ENCODE results near the gene MYBBP1A.

The MYBBP1A gene

GRCh38 chr17:4573669-4574068 is 18.5 kb upstream of the MYBBP1A start:
- DNase-seq: no peak

DNA sequence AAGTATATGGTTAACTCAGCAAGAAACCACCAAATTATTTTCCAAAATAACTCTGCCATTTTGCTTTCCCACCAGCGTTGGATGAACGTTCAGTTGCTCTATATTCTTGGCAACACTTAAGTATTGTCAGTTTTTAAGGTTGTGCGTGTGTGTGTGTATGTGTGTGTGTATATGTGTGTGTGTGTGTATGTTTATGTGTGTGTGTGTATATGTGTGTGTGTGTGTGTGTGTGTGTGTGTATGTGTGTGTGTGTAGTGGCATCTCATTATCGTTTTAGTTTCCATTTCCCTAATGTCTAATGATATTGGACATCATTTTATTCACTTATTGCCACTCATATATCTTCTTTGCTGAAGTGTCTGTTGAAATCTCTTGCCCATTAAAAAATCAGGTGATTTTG is 17.9 kb upstream of the MYBBP1A start:
- no peak for DNase-seq

DNA sequence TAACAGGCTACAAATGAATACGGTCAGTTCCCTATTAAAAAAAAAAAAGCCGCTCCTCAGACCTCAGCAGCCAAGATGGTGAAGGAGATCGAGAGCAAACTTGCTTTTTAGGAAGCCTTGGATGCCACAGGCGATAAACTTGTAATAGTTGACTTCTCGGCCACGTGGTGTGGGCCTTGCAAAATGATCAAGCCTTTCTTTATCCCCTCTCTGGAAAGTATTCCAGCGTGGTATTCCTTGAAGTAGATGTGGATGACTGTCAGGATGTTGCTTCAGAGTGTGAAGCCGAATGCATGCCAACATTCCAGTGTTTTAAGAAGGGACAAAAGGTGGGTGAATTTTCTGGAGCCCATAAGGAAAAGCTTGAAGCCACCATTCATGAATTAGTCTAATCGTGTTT is 16.9 kb upstream of the MYBBP1A start:
- DNase-seq: no peak

DNA sequence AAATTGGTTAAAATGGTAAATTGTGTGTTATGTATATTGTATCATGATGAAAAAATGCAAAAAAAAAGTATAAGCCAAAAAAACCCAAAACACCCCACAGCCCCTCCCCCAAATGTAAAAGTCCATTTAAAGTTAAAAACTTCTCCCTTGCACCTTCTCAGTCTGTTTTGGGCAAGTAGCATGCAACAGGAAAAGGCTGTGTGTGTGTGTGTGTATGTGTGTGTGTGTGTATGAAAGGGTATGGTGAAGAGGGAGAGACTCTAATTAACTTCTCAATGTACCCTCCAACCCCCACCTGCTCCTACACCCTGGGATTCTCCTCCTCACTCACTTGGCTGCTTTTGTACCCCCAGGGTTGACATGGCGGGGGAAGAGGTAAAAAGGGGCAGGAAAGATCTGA is 14.4 kb upstream of the MYBBP1A start:
- no peak for DNase-seq

GRCh38 chr17:4566785-4567184 is 11.6 kb upstream of the MYBBP1A start:
- peak in 24 of 51 donors; percentile 4 to 65 (median 18) for DNase-seq

- peak in 31 of 51 donors; percentile 2 to 73 (median 40) for DNase-seq
Measured at GRCh38 chr17:4565209-4566141, 10.3 kb upstream of the MYBBP1A start.

DNA sequence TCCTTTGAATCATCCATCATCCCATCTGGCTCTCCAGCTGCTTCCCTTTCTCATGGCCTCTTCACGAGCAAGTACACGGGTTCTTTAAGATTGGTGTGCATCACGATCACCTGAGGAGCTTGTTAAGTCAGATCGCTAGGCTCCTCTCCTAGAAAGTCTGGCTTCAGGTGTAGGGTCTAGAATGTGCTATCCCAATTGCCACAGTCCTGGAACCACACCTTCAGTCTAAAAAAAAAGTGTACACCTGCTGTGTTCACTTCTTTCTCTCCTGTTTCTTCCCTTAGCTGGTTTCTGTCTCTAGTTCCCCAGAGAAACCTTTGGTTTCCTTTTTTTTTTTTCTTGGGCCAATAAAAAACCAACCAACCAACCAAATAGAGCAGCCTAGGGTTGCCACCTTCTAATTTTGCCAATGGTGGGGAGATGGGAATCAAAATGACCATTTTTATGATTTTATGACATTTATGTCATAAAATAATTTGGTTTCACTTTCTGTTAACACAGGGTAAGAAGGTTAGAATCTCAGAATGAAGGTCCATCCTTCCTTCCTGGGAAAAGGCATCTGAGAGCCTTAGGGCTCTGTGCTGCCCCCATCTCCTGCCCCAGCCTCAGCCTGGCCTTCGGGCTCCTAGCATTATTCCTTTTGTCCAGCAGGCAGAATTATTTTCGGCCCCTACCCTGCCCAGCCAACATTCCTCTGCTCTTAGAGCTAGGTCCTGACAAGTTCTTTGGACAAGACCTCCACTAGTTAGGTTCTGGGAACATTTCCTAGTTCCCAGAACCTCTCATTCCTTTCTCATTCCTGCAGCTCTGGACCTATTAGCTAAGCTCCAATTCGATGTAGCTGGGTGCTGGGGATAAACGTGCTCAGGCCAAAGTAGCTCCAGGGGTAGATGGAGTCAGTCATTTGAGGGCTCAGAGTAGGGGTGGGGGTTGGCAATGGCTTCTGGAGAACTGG is 7.1 kb upstream of the MYBBP1A start:
- DNase-seq: no peak

DNA sequence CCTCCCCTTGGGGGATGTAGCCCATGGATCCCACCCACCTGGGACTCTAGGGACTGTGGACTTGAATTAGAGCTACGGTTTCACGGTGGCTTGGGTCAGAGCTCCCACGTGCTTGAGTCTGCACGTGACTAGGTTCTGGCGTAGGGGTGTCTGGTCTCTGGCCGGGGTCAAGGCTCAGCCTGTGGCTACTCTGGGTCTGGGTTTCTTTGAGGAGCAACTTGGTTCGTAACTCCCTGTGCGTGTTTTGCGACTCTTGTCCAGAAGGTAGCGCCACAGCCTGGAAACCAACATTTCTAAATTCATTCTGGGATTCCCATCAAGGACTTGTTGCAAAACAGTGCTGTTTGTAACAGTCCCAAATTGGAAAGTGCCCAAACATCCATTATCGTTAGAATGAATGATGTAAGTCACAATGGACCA is 5.7 kb upstream of the MYBBP1A start:
- no peak for DNase-seq

DNA sequence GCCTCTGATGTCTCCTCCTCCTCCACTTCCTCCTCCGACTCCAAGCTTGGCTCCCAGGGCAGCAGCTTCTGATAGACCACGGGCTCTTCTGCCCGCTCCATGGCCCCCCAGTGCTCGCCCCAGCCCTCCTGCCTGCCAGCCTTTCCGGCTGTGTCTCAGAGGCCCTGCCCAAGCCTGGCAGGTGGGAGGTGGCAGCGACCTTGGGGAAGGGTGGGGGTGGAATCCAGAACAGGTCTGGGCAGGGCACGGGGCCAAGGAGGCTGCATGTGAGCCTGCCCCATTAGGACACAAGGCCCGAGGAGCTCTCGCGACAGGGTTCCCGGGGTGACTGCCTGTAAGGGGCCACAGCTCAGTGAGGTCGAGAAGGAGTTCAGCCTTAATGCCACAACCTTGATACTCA is 5.2 kb upstream of the MYBBP1A start, which contains the start of gene GGT6:
TSS of gene GGT6 (minus strand) at position 157 of the 400 bp plus-strand sequence. CDS start at position 101, 56 bp downstream.
- DNase-seq: no peak

GRCh38 chr17:4559966-4560365 is 4.8 kb upstream of the MYBBP1A start:
- no peak for DNase-seq

DNA sequence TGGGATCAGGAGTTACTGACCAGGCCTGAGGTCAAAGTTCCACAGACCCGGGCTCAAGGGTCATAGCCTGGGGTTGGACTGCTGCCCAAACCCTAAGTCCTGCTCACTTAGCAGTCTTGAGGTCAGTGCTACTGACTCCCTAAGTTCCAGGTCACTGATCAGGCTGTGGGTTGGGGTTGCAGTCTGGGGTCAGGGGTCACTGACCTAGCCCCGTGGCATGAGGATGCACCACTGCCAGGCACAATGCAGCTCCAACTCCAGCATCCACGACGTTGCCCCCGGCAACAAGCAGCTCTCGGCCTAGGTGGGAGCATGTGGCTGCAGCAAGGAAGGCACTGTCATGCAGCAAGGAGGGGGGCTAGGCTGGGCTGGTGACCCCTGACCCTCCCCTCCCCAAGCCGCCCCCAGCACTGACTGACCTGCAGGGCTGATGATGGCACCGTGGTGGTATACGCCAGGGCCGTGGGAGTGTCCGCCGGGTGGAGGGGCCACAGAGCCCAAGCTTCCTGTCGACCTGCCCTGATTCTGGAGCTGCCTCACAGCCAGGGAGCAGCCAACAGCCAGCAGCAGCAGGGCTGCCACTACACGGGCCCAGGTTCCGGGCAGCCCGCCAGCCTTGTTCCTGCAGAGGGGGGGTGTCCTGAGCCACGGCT is 4.1 kb upstream of the MYBBP1A start:
- no peak for DNase-seq

- no peak for DNase-seq
Measured at GRCh38 chr17:4558347-4558971, 3.3 kb upstream of the MYBBP1A start.

- no peak for DNase-seq
Measured at GRCh38 chr17:4557626-4558346, 2.6 kb upstream of the MYBBP1A start.

- no peak for DNase-seq
Measured at GRCh38 chr17:4556996-4557395, 1.8 kb upstream of the MYBBP1A start.

- DNase-seq: no peak
Measured at GRCh38 chr17:4555873-4556759, 932 bp upstream of the MYBBP1A start.

GRCh38 chr17:4554441-4554996 is 665 bp downstream of the MYBBP1A start:
- DNase-seq: no peak

GRCh38 chr17:4553669-4554068 is 1.5 kb downstream of the MYBBP1A start:
- DNase-seq: no peak

GRCh38 chr17:4551796-4552525 is 3.2 kb downstream of the MYBBP1A start:
- DNase-seq: no peak

Data from hypothalamus (tissue), 51 donors.